Smooth muscle cell (in vitro differentiated cells): Measurements from ENCODE around the gene PARD3B. TPM values are rescaled to one million over a fixed set of nuclear protein-coding genes. Genes with fewer than 3 reads are reported as not detected.

Experiments
- DNase-seq: peaks from one replicate; lab custom pipeline; 2025; ENCODE audit not compliant: unreplicated experiment; lab: John Stamatoyannopoulos, UW
- H2AFZ ChIP-seq: fragments of 200-600 bp; sonication (generic); 2 replicates; pipeline ENCODE4 v1.6.0; 2016; ENCODE audit warnings: antibody characterized with exemption, low read depth, mild to moderate bottlenecking
- H3F3A ChIP-seq: fragments of 200-600 bp; sonication (generic); 2 replicates; pipeline ENCODE4 v1.6.0; 2017; ENCODE audit warnings: antibody characterized with exemption, low read depth
- H3K27ac ChIP-seq: fragments of 200-600 bp; sonication (generic); 2 replicates; pipeline ENCODE4 v1.5.1; 2016; ENCODE audit warnings: low read depth, mild to moderate bottlenecking
- H3K27me3 ChIP-seq: fragments of 200-600 bp; sonication (generic); 2 replicates; pipeline ENCODE4 v1.6.1; 2016; ENCODE audit warnings: low read depth, mild to moderate bottlenecking
- H3K36me3 ChIP-seq: fragments of 200-600 bp; sonication (generic); 2 replicates; pipeline ENCODE4 v1.5.1; 2016; ENCODE audit warnings: low read depth
- H3K4me1 ChIP-seq: fragments of 200-600 bp; sonication (generic); 2 replicates; pipeline ENCODE4 v1.5.1; 2016; ENCODE audit warnings: low read depth
- H3K4me2 ChIP-seq: fragments of 200-600 bp; sonication (generic); 2 replicates; pipeline ENCODE4 v1.6.0; 2016; ENCODE audit warnings: mild to moderate bottlenecking
- H3K4me3 ChIP-seq: fragments of 200-600 bp; sonication (generic); 2 replicates; pipeline ENCODE4 v1.5.1; 2016; ENCODE audit warnings: mild to moderate bottlenecking
- H3K79me2 ChIP-seq: fragments of 200-600 bp; sonication (generic); 2 replicates; pipeline ENCODE4 v1.6.0; 2016; ENCODE audit warnings: low read depth, mild to moderate bottlenecking
- H3K9ac ChIP-seq: fragments of 200-600 bp; sonication (generic); 2 replicates; pipeline ENCODE4 v1.6.0; 2016; ENCODE audit warnings: low read depth
- H3K9me3 ChIP-seq: fragments of 200-600 bp; sonication (generic); replicated peaks from 2 replicates; pipeline ENCODE4 v1.5.1; 2016; ENCODE audit warnings: low read depth
- H4K20me1 ChIP-seq: fragments of 200-600 bp; sonication (generic); 2 replicates; pipeline ENCODE4 v1.6.0; 2016; ENCODE audit warnings: low read depth
- WGBS: methylation state at CpG from one replicate; pipeline ENCODE4 v1.1.7; 2016; ENCODE audit warnings: low lambda C conversion rate; 5-methylcytosine and 5-hydroxymethylcytosine counted together
- polyA plus RNA-seq: library from polyadenylated mRNA; unstranded; fragments of >200 nt; fragmentation: Nextera tagmentation; extraction: Ambion mirVana; gene quantifications from 2 replicates; pipeline ENCODE4 v1.2.1, GENCODE V29; 2016
- total RNA-seq: library from RNA; depleted of rRNA; stranded (reverse); fragments of >200 nt; gene quantifications from 2 replicates; pipeline ENCODE4 v1.2.3, GENCODE V29; 2014
- TF ChIP-seq, protein P1 (sequence below): fragments of 200-600 bp; sonication (generic); IDR thresholded peaks from 2 replicates; pipeline ENCODE4 v1.5.1; 2017; ENCODE audit warnings: borderline replicate concordance, mild to moderate bottlenecking, antibody characterized with exemption; ENCODE audit not compliant: insufficient read depth, poor library complexity, severe bottlenecking

PARD3B gene
- total and polyA plus RNA-seq, 2 experiments from 2014 or later: 3.3 to 12.2 TPM

DNA sequence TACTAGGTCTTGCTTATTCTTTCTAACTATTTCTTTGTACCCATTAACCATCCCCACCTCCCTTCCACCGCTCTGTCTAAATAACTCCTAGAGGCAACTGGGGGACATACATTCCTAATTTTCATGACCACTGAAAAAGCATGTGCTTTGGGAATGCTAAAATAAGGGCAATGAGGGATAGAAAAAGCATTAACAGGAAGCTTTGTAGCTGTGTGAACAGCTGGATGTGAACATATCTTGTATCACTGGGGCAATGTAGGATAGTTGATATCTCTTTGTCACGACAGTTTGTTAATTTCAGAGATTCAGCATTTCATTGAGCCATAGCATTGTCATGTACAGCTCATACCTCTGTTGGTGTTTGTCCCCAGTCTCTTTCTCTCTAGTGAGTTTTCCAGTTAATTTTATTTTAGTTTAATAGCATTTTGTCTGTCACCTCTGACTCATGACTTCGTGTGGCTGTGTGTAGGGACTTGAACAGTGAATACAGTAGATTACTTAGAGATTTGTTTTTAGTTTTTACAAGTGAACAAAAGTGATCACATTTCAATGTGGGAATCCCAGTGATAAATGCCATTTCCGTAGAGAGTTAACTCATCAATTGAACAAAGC, 906.7 kb downstream of the PARD3B start:
- no peak overlapping the region for H3K4me2 ChIP-seq
- no peaks in the 10 kb centered on the region for H3K4me1 ChIP-seq
- H3K9me3 ChIP-seq: no peaks in the 10 kb centered on the region
- no peaks in the 10 kb centered on the region for H4K20me1 ChIP-seq
- DNase-seq: no peak
- H3K27me3 ChIP-seq: no peaks in the 10 kb centered on the region
- no peaks in the 10 kb centered on the region for H3K79me2 ChIP-seq
- H3K36me3 ChIP-seq: no peaks in the 10 kb centered on the region
- H3F3A ChIP-seq: no peaks in the 10 kb centered on the region
- H3K9ac ChIP-seq: no peak overlapping the region
- TF ChIP-seq, protein P1, sequence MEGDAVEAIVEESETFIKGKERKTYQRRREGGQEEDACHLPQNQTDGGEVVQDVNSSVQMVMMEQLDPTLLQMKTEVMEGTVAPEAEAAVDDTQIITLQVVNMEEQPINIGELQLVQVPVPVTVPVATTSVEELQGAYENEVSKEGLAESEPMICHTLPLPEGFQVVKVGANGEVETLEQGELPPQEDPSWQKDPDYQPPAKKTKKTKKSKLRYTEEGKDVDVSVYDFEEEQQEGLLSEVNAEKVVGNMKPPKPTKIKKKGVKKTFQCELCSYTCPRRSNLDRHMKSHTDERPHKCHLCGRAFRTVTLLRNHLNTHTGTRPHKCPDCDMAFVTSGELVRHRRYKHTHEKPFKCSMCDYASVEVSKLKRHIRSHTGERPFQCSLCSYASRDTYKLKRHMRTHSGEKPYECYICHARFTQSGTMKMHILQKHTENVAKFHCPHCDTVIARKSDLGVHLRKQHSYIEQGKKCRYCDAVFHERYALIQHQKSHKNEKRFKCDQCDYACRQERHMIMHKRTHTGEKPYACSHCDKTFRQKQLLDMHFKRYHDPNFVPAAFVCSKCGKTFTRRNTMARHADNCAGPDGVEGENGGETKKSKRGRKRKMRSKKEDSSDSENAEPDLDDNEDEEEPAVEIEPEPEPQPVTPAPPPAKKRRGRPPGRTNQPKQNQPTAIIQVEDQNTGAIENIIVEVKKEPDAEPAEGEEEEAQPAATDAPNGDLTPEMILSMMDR: no peak
- H3K4me3 ChIP-seq: no peak overlapping the region
- no peak overlapping the region for H3K27ac ChIP-seq
- H2AFZ ChIP-seq: no peak overlapping the region
- 63% methylated on average over 4 of the region's 4 CpGs for WGBS

DNA sequence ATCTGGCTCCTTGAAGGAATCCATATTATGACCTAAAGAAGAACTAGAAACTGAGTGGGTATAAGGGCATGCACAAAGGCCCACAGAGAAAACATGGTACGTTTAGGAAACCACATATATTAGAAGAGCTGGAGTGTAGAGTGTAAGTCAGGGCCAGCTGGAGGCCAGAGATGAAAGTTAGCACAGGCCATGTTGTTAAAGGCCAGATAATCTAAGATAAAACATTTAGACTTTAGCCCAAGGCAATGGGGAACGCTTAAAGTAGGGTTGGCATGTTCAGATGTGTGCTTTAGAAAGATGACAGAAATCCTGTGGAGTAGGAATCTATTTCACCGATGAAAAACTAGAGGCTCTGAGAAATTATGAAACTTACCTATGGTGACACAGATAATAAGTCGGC, 907.9 kb downstream of the PARD3B start:
- H3K27ac ChIP-seq: no peak overlapping the region
- no peaks in the 10 kb centered on the region for H3K79me2 ChIP-seq
- DNase-seq: no peak
- no peak overlapping the region for H3K4me3 ChIP-seq
- no peaks in the 10 kb centered on the region for H3K4me1 ChIP-seq
- H3K4me2 ChIP-seq: no peak overlapping the region
- 77% methylated on average over 4 of the region's 4 CpGs for WGBS
- H3K36me3 ChIP-seq: no peaks in the 10 kb centered on the region
- H3K9me3 ChIP-seq: no peaks in the 10 kb centered on the region
- no peaks in the 10 kb centered on the region for H4K20me1 ChIP-seq
- no peak overlapping the region for H3K9ac ChIP-seq
- TF ChIP-seq, protein P1: no peak
- H3F3A ChIP-seq: no peaks in the 10 kb centered on the region
- H3K27me3 ChIP-seq: no peaks in the 10 kb centered on the region
- H2AFZ ChIP-seq: no peak overlapping the region

DNA sequence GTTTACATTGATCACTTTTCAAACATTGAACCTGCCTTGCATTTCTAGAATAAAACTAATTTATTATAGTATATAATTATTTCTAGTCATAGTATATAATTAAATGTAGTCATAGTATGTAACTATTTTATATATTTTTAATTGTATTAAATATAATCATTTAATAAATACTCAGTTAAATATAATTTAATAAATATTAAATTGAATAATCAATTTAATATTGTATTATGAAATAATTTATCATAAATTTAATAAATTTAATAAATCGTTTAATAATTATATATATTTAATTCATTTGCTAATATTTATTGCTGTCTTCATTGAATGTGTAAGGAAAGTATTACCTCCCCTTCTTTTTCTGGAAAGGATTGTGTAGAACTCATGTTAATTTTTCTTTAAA, 911.4 kb downstream of the PARD3B start:
- 93% methylated on average over 1 of the region's 1 CpG for WGBS

More for the DNA sequence above, 911.4 kb downstream of the PARD3B start:
- H3K27me3 ChIP-seq: no peaks in the 10 kb centered on the region
- no peaks in the 10 kb centered on the region for H3K36me3 ChIP-seq
- TF ChIP-seq, protein P1: no peak
- H3K79me2 ChIP-seq: no peaks in the 10 kb centered on the region
- H3K9ac ChIP-seq: no peak overlapping the region
- H3K27ac ChIP-seq: no peak overlapping the region
- H2AFZ ChIP-seq: no peak overlapping the region
- H4K20me1 ChIP-seq: no peaks in the 10 kb centered on the region
- no peak overlapping the region for H3K4me2 ChIP-seq
- no peak for DNase-seq
- no peaks in the 10 kb centered on the region for H3K9me3 ChIP-seq
- no peak overlapping the region for H3K4me3 ChIP-seq
- H3K4me1 ChIP-seq: no peaks in the 10 kb centered on the region
- H3F3A ChIP-seq: no peaks in the 10 kb centered on the region
